ENCODE measurements around the gene AHNAK2.

The AHNAK2 gene

GRCh38 chr14:104974146-104974541 lies 4.0 kb downstream of the AHNAK2 start:
- H3K36me3 ChIP-seq (ENCODE audit: insufficient read depth, low read length) = no peaks in the 10 kb centered on the region
- H3K9me3 ChIP-seq (ENCODE audit: low read depth, low read length) = no peaks in the 10 kb centered on the region
- no peak for TF ChIP-seq POLR2AphosphoS5 (IDR thresholded peaks at IDR 0.05; ENCODE audit: borderline replicate concordance, low read depth, low read length)
- DNase-seq (ENCODE audit: low read depth, low spot score) = no peak
- no peak overlapping the region for H3K27ac ChIP-seq
- no peak overlapping the region for H3K4me3 ChIP-seq
- H3K9ac ChIP-seq (ENCODE audit: insufficient read length) = no peak overlapping the region

GRCh38 chr14:104973385-104974145 lies 4.6 kb downstream of the AHNAK2 start:
- Histone ChIP-seq H3K9ac (ENCODE audit: insufficient read length) (no peak overlapping the region), H3K36me3 (ENCODE audit: insufficient read depth, low read length) (no peaks in the 10 kb centered on the region), H3K4me3 (no peak overlapping the region), H3K9me3 (ENCODE audit: low read depth, low read length) (no peaks in the 10 kb centered on the region), H3K27ac (no peak overlapping the region)
- TF ChIP-seq EZH2 (IDR thresholded peaks at IDR 0.05) (no peak), POLR2AphosphoS5 (IDR thresholded peaks at IDR 0.05; ENCODE audit: borderline replicate concordance, low read depth, low read length) (no peak), FOXP2 (optimal IDR thresholded peaks at IDR 0.05; ENCODE audit: control extremely low read depth, extremely low read length, insufficient read depth) (no peak)
- DNase-seq (ENCODE audit: low read depth, low spot score) = no peak

- Histone ChIP-seq H3K27ac (no peak overlapping the region), H3K9me3 (ENCODE audit: low read depth, low read length) (no peaks in the 10 kb centered on the region), H3K36me3 (ENCODE audit: insufficient read depth, low read length) (no peaks in the 10 kb centered on the region), H3K9ac (ENCODE audit: insufficient read length) (no peak overlapping the region), H3K4me3 (no peak overlapping the region)
- DNase-seq (ENCODE audit: low read depth, low spot score) = no peak
- TF ChIP-seq POLR2AphosphoS5 (IDR thresholded peaks at IDR 0.05; ENCODE audit: borderline replicate concordance, low read depth, low read length) (no peak), EZH2 (IDR thresholded peaks at IDR 0.05) (no peak), FOXP2 (optimal IDR thresholded peaks at IDR 0.05; ENCODE audit: control extremely low read depth, extremely low read length, insufficient read depth) (no peak)
Measured at GRCh38 chr14:104973135-104973384, 5.1 kb downstream of the AHNAK2 start.

GRCh38 chr14:104972301-104973134 lies 5.7 kb downstream of the AHNAK2 start:
- Histone ChIP-seq H3K9ac (ENCODE audit: insufficient read length) (no peak overlapping the region), H3K9me3 (ENCODE audit: low read depth, low read length) (no peaks in the 10 kb centered on the region), H3K27ac (no peak overlapping the region), H3K36me3 (ENCODE audit: insufficient read depth, low read length) (no peaks in the 10 kb centered on the region), H3K4me3 (no peak overlapping the region)
- no peak for DNase-seq (ENCODE audit: low read depth, low spot score)
- TF ChIP-seq FOXP2 (optimal IDR thresholded peaks at IDR 0.05; ENCODE audit: control extremely low read depth, extremely low read length, insufficient read depth) (no peak), EZH2 (IDR thresholded peaks at IDR 0.05) (no peak), POLR2AphosphoS5 (IDR thresholded peaks at IDR 0.05; ENCODE audit: borderline replicate concordance, low read depth, low read length) (no peak)

GRCh38 chr14:104971447-104972240 lies 6.5 kb downstream of the AHNAK2 start:
- no peak for DNase-seq (ENCODE audit: low read depth, low spot score)
- Histone ChIP-seq H3K4me3 (no peak overlapping the region), H3K9ac (ENCODE audit: insufficient read length) (no peak overlapping the region), H3K36me3 (ENCODE audit: insufficient read depth, low read length) (no peaks in the 10 kb centered on the region), H3K27ac (no peak overlapping the region), H3K9me3 (ENCODE audit: low read depth, low read length) (no peaks in the 10 kb centered on the region)
- TF ChIP-seq EZH2 (IDR thresholded peaks at IDR 0.05) = no peak
- TF ChIP-seq FOXP2 (optimal IDR thresholded peaks at IDR 0.05; ENCODE audit: control extremely low read depth, extremely low read length, insufficient read depth) = no peak
- TF ChIP-seq POLR2AphosphoS5 (IDR thresholded peaks at IDR 0.05; ENCODE audit: borderline replicate concordance, low read depth, low read length) = no peak

- no peaks in the 10 kb centered on the region for H3K9me3 ChIP-seq (ENCODE audit: low read depth, low read length)
- no peak overlapping the region for H3K9ac ChIP-seq (ENCODE audit: insufficient read length)
- TF ChIP-seq EZH2 (IDR thresholded peaks at IDR 0.05) = no peak
- no peaks in the 10 kb centered on the region for H3K36me3 ChIP-seq (ENCODE audit: insufficient read depth, low read length)
- H3K27ac ChIP-seq = no peak overlapping the region
- no peak for DNase-seq (ENCODE audit: low read depth, low spot score)
- H3K4me3 ChIP-seq = no peak overlapping the region
Measured at GRCh38 chr14:104970231-104971068, 7.7 kb downstream of the AHNAK2 start.

GRCh38 chr14:104969741-104970230 lies 8.4 kb downstream of the AHNAK2 start:
- DNase-seq (ENCODE audit: low read depth, low spot score) = no peak
- Histone ChIP-seq H3K9me3 (ENCODE audit: low read depth, low read length) (no peaks in the 10 kb centered on the region), H3K36me3 (ENCODE audit: insufficient read depth, low read length) (no peaks in the 10 kb centered on the region), H3K4me3 (no peak overlapping the region), H3K27ac (no peak overlapping the region), H3K9ac (ENCODE audit: insufficient read length) (no peak overlapping the region)
- TF ChIP-seq POLR2AphosphoS5 (IDR thresholded peaks at IDR 0.05; ENCODE audit: borderline replicate concordance, low read depth, low read length) (no peak), EZH2 (IDR thresholded peaks at IDR 0.05) (no peak), FOXP2 (optimal IDR thresholded peaks at IDR 0.05; ENCODE audit: control extremely low read depth, extremely low read length, insufficient read depth) (no peak)

Measured in SK-N-MC (cell line).